HEK293T (cell line): ENCODE results near the gene SPAST.
A peak's percentile ranks its signal among the peaks of the same experiment; 100 is the strongest.

ENCODE experiments used
- CTCF ChIA-PET: fragments of 350-600 bp; formaldehyde crosslinking; extraction: SDS; loops from one replicate; lab custom pipeline; 2021; ENCODE audit warnings: antibody characterized with exemption, inconsistent platforms; lab: Yijun Ruan, JAX
- POLR2A ChIA-PET: fragments of 350-600 bp; formaldehyde crosslinking; extraction: SDS; loops from one replicate; lab custom pipeline; 2020; ENCODE audit warnings: antibody characterized with exemption, inconsistent platforms; lab: Yijun Ruan, JAX
- DNase-seq: peaks from one replicate; pipeline ENCODE4 v3.0.0; 2012; ENCODE audit warnings: mixed read lengths; ENCODE audit errors: extremely low spot score
- ARNT ChIP-seq: fragments of 450-650 bp; IDR thresholded peaks from 2 replicates; pipeline ENCODE4 v1.6.1; 2017; ENCODE audit warnings: mild to moderate bottlenecking
- BHLHE40 ChIP-seq: fragments of 450-650 bp; IDR thresholded peaks from 2 replicates; pipeline ENCODE4 v1.6.1; 2016; ENCODE audit warnings: mild to moderate bottlenecking, moderate library complexity, borderline replicate concordance
- CTBP1 ChIP-seq: fragments of 450-650 bp; IDR thresholded peaks from 2 replicates; pipeline ENCODE4 v1.6.1; 2016; ENCODE audit warnings: borderline replicate concordance
- ELF4 ChIP-seq: fragments of 450-650 bp; IDR thresholded peaks from 2 replicates; pipeline ENCODE4 v1.6.1; 2017; ENCODE audit warnings: antibody characterized with exemption
- FOXA1 ChIP-seq: fragments of 450-650 bp; IDR thresholded peaks from 2 replicates; pipeline ENCODE4 v1.6.1; 2016; ENCODE audit warnings: mild to moderate bottlenecking
- FOXK2 ChIP-seq: fragments of 450-650 bp; IDR thresholded peaks from 2 replicates; pipeline ENCODE4 v1.6.1; 2016; ENCODE audit warnings: mild to moderate bottlenecking
- FOXM1 ChIP-seq: fragments of 450-650 bp; IDR thresholded peaks from 2 replicates; pipeline ENCODE4 v1.6.1; 2017; ENCODE audit warnings: mild to moderate bottlenecking, borderline replicate concordance
- HDGF ChIP-seq: fragments of 450-650 bp; IDR thresholded peaks from 2 replicates; pipeline ENCODE4 v1.6.1; 2017; ENCODE audit warnings: antibody characterized with exemption, borderline replicate concordance
- L3MBTL2 ChIP-seq: fragments of 450-650 bp; conservative IDR thresholded peaks from 2 replicates; pipeline ENCODE4 v1.6.1; 2016; ENCODE audit warnings: mild to moderate bottlenecking
- LEF1 ChIP-seq: fragments of 450-650 bp; IDR thresholded peaks from 2 replicates; pipeline ENCODE4 v1.6.1; 2017; ENCODE audit warnings: mild to moderate bottlenecking, borderline replicate concordance
- NFRKB ChIP-seq: fragments of 450-650 bp; IDR thresholded peaks from 2 replicates; pipeline ENCODE4 v1.6.1; 2016; ENCODE audit warnings: mild to moderate bottlenecking, moderate library complexity
- SP1 ChIP-seq: fragments of 450-650 bp; IDR thresholded peaks from 2 replicates; pipeline ENCODE4 v1.6.1; 2017
- SUZ12 ChIP-seq: fragments of 450-650 bp; IDR thresholded peaks from 2 replicates; pipeline ENCODE4 v1.6.1; 2016; ENCODE audit warnings: mild to moderate bottlenecking
- TARDBP ChIP-seq: fragments of 450-650 bp; IDR thresholded peaks from 2 replicates; pipeline ENCODE4 v1.6.1; 2016
- ZNF384 ChIP-seq: fragments of 450-650 bp; IDR thresholded peaks from 2 replicates; pipeline ENCODE4 v1.6.1; 2016
- TF ChIP-seq, protein P1 (sequence below): fragments of 450-650 bp; IDR thresholded peaks from 2 replicates; pipeline ENCODE4 v1.6.1; 2016

The SPAST gene

DNA sequence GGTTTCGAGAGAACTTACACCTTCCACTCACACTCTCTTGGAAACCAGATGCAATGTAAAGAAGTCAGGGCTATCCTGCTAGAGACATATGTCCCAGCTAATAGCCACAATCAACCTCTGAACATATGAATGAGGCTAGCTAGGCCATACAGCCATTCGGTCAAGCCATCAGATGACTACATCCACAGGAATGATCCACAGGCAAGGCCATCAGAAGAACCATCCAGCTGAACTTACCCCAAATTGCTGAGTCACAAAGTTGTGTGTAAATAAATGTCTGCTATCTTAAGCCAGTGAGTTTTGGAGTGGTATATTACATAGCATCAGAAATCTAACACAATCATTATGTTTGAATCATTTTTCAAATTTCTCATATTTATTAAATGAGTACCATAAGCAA is 5.2 kb upstream of the SPAST start:
- TF ChIP-seq TARDBP (no peak), BHLHE40 (no peak), LEF1 (no peak)
- DNase-seq, result no peak
- POLR2A ChIA-PET, result interaction anchor here (1.2 to 2.3 kb wide), 2 partner anchors 18 kb away, joined by 5 to 6 read pairs; partner anchors contain the start of gene DPY30
- CTCF ChIA-PET, result no interaction called here

DNA sequence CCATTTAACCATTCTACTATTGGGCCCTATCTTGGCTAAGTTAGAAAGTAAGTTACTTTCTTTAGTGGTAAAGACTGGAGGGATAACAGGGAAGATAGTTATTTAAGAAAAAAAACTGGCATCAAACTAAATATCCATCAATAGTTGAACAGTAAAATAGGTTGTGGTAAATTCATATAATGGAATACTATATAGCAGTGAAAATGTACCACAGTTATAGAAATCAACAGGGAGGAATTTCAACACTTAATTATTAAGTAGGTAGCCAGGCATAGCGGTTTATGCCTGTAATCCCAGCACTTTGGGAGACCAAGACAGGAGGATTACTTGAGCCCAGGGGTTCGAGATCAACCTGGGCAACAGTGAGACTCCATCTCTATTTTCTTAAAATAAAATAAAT is 3.1 kb upstream of the SPAST start:
- ChIA-PET POLR2A (no interaction called here), CTCF (no interaction called here)
- no peak for DNase-seq
- TF ChIP-seq BHLHE40 (no peak), TARDBP (no peak), FOXM1 (no peak), ZNF384 (no peak), FOXK2 (no peak), SUZ12 (no peak), ELF4 (no peak), LEF1 (no peak), HDGF (no peak), CTBP1 (no peak), NFRKB (no peak), ARNT (no peak), SP1 (no peak), FOXA1 (no peak)
- TF ChIP-seq, protein P1, sequence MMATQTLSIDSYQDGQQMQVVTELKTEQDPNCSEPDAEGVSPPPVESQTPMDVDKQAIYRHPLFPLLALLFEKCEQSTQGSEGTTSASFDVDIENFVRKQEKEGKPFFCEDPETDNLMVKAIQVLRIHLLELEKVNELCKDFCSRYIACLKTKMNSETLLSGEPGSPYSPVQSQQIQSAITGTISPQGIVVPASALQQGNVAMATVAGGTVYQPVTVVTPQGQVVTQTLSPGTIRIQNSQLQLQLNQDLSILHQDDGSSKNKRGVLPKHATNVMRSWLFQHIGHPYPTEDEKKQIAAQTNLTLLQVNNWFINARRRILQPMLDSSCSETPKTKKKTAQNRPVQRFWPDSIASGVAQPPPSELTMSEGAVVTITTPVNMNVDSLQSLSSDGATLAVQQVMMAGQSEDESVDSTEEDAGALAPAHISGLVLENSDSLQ, result no peak

DNA sequence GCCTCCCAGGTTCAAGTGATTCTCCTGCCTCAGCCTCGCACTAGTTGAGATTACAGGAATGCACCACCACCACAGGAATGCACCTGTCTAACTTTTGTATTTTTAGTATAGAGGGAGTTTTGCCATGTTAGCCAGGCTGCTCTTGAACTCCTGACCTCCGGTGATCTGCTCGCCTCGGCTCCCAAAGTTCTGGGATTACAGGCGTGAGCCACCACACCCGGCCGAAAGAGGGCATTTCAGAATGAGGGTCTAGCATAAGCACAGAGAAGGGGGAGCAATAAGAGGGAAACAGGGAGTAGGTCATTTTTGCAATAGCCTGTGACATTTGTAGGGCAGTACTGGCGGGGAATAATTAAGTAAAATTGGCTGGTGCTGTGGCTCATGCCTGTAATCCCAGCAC is 1.9 kb upstream of the SPAST start:
- no peak for DNase-seq
- ChIA-PET CTCF (interaction anchor here (0.6 kb wide), 1 partner anchor 419 kb away, joined by 3 read pairs; no protein-coding TSS in a partner anchor), POLR2A (interaction anchor here (2.1 to 7.5 kb wide), 3 partner anchors 13 to 104 kb away, joined by 22 to 110 read pairs (median 23); partner anchors contain the start of genes DPY30 and SLC30A6)
- TF ChIP-seq ELF4 (no peak), LEF1 (no peak), ZNF384 (no peak), FOXK2 (no peak), L3MBTL2 (no peak), BHLHE40 (no peak), SUZ12 (no peak), SP1 (no peak), NFRKB (no peak), FOXA1 (no peak), TARDBP (no peak), ARNT (no peak), HDGF (no peak), FOXM1 (no peak)

DNA sequence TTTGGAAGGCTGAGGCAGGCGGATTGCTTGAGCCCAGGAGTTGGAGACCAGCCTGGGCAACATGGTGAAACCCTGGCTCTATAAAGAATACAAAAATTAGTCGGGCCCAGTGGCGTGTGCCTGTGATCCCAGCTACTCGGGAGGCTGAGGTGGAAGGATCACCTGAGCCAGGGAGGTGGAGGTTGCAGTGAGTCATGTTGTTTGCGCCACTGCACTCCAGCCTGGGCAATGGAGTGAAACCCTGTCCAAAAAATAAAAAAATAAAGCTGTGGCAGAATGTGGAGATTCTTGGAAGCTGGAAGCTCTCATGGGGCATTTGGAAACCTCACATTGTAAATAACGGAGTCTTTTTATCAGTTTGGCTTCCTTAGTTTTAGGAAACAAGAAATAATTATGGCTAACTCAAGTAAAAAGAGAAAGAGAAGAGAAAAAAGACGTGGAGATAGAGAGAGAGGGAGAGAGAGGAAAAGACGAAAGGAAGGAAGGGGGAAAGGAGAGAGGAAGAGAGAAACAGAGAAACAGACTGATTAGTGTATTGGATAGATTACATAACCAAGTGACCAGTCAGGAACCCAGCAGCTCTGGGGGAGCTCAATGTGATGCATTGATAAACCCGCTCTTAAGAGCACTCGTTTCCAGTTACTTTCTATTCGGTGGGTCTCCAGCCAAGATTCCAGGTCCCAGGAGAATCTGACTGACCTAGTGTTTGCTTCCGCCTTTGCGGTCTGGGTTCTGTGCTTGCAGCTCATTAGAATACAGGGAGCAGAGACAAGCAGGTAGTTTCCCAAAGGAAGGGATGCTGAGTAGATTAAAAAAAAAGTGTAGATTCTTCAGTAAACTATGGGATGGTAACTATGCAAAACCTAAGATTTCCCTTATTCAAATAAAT is 1.1 kb upstream of the SPAST start:
- DNase-seq, result peak; percentile 34
- CTCF ChIA-PET, result interaction anchor here (0.6 to 1.0 kb wide), 3 partner anchors 11 to 418 kb away, joined by 3 read pairs; no protein-coding TSS in a partner anchor
- no peak for TF ChIP-seq HDGF
- no peak for TF ChIP-seq SP1
- no peak for TF ChIP-seq ZNF384
- TF ChIP-seq SUZ12, result no peak
- no peak for TF ChIP-seq ELF4
- TF ChIP-seq FOXM1, result no peak
- TF ChIP-seq BHLHE40, result no peak
- no peak for TF ChIP-seq LEF1
- no peak for TF ChIP-seq FOXK2
- TF ChIP-seq ARNT, result no peak
- TF ChIP-seq CTBP1, result no peak
- TF ChIP-seq TARDBP, result no peak
- POLR2A ChIA-PET, result interaction anchor here (0.9 to 7.5 kb wide), 10 partner anchors 7 to 104 kb away, joined by 3 to 110 read pairs (median 9); partner anchors contain the start of genes DPY30 and SLC30A6

DNA sequence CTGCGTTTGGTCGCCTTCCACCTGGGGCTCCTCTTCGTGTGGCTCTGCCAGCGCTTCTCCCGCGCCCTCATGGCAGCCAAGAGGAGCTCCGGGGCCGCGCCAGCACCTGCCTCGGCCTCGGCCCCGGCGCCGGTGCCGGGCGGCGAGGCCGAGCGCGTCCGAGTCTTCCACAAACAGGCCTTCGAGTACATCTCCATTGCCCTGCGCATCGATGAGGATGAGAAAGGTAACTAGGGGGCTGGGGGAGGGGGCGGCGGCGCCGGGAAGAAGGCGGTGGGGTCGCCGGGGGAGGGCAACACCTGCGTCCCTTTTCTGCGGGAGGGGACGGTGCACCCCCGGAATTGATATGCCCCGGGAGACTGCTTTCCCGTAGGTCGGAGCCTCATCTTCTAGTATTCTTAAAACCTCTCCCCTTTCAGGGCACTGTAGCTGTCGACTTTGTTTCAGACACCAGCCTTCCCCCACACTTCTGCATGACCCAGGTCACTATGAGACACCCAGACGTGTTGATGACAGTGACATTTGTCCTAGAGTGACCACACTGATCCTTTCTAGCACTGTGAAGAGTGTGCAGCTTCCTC is 755 bp downstream of the SPAST start:
- CTCF ChIA-PET, result no interaction called here
- no peak for DNase-seq
- TF ChIP-seq TARDBP (no peak), NFRKB (no peak), CTBP1 (no peak), SP1 (no peak), SUZ12 (no peak), L3MBTL2 (0 out of 2 replicates have a peak, but pooled peaks have one; percentile 20)
- POLR2A ChIA-PET, result interaction anchor here (0.6 to 7.5 kb wide), 10 partner anchors 9 to 618 kb away, joined by 3 to 110 read pairs (median 4); partner anchors contain the start of genes DPY30, MEMO1 and SLC30A6

DNA sequence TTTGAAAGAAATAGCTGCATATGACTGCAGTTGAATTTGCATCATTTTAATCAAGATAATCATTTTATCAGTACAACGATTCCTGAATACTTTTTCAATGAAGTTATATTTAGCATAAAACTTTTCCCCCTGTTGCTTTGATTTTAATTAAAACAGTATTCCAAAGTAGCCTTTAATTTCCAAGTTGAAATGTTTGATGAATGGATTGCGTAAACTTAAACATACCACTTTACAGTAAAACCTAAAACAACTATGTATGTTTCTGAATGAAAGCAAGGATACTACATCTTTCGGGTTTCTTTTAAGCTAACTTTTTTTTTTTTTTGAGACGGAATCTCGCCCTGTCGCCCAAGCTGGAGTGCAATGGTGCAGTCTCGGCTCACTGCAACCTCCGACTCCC is 1.4 kb downstream of the SPAST start:
- ChIA-PET POLR2A (interaction anchor here (4.0 to 7.5 kb wide), 2 partner anchors 24 to 101 kb away, joined by 23 to 110 read pairs; partner anchors contain the start of genes DPY30 and SLC30A6), CTCF (no interaction called here)
- TF ChIP-seq NFRKB (no peak), L3MBTL2 (no peak), SUZ12 (no peak), BHLHE40 (no peak), TARDBP (no peak), LEF1 (no peak), ARNT (no peak), ZNF384 (no peak), FOXM1 (no peak), FOXK2 (no peak), HDGF (no peak)
- no peak for DNase-seq
